Panc1 (cell line): ENCODE measurements around the gene SLC9A3.

Experiments used
- TF ChIP-seq, protein P1 (sequence below): fragments of 450-650 bp; IDR thresholded peaks from 2 replicates; pipeline ENCODE4 v1.5.1; 2017; ENCODE audit warnings: mild to moderate bottlenecking
- TF ChIP-seq, protein P2 (sequence below), 2 experiments: IDR thresholded peaks; 2 replicates each; pipeline ENCODE4 v1.6.1; 2011 to 2012; ENCODE audit warnings: low read depth in 2 of 2, control low read depth in 1 of 2, low read length in 1 of 2, mild to moderate bottlenecking in 1 of 2, moderate library complexity in 1 of 2; ENCODE audit not compliant: insufficient read depth in 1 of 2

DNA sequence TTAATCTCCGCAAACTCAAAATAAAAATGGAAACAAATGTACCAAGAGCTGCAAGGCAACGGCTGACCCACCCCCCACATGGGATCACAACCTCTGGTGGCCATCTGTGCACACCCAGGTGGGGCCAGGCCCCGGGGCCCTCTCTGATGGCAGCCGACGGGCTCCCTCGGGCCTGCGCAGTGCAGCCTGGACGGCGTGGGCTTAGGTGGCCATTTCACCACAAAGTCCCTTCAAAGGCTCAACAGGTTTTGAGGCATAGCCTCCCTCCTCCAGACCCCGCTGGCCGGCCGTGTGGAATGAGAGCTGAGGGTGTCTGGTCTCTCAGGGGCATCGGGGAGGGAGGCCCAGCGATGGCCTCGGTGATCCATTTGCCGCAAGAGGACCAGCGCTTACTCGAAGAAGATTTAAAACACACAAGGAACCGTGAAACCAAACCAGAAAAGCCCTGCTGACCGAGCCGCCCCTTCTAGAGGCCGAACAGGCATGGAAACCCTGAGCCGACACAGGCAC, 45.2 kb upstream of the SLC9A3 start:
- TF ChIP-seq, protein P1, sequence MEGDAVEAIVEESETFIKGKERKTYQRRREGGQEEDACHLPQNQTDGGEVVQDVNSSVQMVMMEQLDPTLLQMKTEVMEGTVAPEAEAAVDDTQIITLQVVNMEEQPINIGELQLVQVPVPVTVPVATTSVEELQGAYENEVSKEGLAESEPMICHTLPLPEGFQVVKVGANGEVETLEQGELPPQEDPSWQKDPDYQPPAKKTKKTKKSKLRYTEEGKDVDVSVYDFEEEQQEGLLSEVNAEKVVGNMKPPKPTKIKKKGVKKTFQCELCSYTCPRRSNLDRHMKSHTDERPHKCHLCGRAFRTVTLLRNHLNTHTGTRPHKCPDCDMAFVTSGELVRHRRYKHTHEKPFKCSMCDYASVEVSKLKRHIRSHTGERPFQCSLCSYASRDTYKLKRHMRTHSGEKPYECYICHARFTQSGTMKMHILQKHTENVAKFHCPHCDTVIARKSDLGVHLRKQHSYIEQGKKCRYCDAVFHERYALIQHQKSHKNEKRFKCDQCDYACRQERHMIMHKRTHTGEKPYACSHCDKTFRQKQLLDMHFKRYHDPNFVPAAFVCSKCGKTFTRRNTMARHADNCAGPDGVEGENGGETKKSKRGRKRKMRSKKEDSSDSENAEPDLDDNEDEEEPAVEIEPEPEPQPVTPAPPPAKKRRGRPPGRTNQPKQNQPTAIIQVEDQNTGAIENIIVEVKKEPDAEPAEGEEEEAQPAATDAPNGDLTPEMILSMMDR = no peak
- TF ChIP-seq, protein P2, sequence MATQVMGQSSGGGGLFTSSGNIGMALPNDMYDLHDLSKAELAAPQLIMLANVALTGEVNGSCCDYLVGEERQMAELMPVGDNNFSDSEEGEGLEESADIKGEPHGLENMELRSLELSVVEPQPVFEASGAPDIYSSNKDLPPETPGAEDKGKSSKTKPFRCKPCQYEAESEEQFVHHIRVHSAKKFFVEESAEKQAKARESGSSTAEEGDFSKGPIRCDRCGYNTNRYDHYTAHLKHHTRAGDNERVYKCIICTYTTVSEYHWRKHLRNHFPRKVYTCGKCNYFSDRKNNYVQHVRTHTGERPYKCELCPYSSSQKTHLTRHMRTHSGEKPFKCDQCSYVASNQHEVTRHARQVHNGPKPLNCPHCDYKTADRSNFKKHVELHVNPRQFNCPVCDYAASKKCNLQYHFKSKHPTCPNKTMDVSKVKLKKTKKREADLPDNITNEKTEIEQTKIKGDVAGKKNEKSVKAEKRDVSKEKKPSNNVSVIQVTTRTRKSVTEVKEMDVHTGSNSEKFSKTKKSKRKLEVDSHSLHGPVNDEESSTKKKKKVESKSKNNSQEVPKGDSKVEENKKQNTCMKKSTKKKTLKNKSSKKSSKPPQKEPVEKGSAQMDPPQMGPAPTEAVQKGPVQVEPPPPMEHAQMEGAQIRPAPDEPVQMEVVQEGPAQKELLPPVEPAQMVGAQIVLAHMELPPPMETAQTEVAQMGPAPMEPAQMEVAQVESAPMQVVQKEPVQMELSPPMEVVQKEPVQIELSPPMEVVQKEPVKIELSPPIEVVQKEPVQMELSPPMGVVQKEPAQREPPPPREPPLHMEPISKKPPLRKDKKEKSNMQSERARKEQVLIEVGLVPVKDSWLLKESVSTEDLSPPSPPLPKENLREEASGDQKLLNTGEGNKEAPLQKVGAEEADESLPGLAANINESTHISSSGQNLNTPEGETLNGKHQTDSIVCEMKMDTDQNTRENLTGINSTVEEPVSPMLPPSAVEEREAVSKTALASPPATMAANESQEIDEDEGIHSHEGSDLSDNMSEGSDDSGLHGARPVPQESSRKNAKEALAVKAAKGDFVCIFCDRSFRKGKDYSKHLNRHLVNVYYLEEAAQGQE (IDR thresholded peaks at IDR 0.05; ENCODE audit: insufficient read depth in 1 of 2, low read depth in 2 of 2, low read length in 1 of 2) = no peak
